ENCODE data around the gene CLHC1. TPM values are rescaled to one million over a fixed set of nuclear protein-coding genes. Genes with fewer than 3 reads are reported as not detected.

Gene CLHC1
- total RNA-seq, 1 donor from 2014 or later = 8.6 TPM

DNA sequence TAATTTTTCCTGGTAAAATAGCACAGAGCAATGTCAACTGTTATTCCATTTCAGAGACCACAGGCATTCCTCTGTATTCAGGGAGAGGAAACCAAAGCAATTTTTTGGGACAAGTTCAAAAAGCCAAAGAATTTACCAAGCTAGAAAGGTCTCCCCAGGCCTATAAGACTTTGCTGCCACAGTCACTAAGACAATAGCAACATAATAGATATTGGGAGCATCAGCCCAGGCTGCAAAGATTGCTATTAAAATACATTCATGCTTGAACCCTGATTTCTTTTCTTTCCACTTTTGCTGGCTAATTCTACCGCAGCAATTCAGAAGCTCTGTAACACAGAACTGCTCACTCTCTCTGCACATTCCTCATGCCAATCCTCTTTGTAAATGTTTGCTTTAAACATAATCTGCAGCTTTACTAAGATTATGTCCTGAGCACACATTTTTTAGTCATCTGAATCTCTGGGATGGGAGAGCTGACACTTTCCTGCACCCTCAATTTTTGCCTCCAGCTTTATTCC, 76.3 kb downstream of the CLHC1 start:
- no peak for DNase-seq (ENCODE audit: low read depth)
- TF ChIP-seq, protein P1, sequence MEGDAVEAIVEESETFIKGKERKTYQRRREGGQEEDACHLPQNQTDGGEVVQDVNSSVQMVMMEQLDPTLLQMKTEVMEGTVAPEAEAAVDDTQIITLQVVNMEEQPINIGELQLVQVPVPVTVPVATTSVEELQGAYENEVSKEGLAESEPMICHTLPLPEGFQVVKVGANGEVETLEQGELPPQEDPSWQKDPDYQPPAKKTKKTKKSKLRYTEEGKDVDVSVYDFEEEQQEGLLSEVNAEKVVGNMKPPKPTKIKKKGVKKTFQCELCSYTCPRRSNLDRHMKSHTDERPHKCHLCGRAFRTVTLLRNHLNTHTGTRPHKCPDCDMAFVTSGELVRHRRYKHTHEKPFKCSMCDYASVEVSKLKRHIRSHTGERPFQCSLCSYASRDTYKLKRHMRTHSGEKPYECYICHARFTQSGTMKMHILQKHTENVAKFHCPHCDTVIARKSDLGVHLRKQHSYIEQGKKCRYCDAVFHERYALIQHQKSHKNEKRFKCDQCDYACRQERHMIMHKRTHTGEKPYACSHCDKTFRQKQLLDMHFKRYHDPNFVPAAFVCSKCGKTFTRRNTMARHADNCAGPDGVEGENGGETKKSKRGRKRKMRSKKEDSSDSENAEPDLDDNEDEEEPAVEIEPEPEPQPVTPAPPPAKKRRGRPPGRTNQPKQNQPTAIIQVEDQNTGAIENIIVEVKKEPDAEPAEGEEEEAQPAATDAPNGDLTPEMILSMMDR (conservative IDR thresholded peaks at IDR 0.05; ENCODE audit: low read depth, low read length) = no peak
- H3K4me3 ChIP-seq (ENCODE audit: low read depth, low read length) = no peak overlapping the region

DNA sequence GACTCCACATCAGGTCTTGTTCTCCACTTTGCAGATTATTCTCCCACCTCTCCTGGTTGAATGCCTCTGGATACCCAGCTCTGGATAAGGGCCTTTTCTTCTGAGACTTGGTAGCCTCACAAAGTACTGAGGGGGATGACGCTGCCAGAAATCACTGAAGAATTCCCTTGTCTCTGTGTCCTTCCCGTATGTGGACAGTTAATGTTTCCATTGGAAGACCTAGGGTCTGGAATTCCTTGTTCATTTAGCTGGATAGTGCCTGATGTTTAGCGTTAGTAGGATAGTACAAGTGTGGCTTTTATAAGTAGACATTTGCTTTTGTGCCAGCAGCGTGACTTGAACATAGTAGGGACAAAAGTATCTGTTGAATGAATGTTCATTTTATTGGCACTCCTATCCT, 76.9 kb downstream of the CLHC1 start:
- TF ChIP-seq, protein P1 (conservative IDR thresholded peaks at IDR 0.05; ENCODE audit: low read depth, low read length) = no peak
- DNase-seq (ENCODE audit: low read depth) = no peak
- no peak overlapping the region for H3K4me3 ChIP-seq (ENCODE audit: low read depth, low read length)

DNA sequence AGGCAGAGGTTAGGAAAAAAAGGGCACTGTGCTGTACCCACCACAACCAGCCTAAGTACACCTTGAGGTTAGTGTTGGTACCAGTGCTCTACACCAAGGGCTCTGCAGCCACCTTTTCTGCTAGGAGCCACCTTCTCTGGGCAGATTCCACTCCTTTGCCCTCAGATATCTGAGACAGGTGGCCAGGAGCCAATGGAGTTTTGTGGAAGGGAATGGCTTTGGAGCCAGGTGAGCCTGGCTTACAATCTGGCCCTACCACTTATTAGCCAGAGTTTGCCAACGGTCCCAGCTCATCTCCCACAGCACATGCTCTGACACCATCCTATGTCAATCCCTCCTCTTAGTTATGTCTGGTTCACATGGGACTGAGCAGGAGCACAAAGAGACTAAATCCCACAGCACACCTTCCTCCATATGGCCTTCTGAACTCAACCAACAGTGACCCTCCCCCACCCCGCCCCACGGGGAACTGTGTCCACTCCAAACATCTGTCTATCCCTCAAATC, 77.5 kb downstream of the CLHC1 start:
- no peak overlapping the region for H3K4me3 ChIP-seq (ENCODE audit: low read depth, low read length)
- DNase-seq (ENCODE audit: low read depth) = no peak
- TF ChIP-seq, protein P1 (conservative IDR thresholded peaks at IDR 0.05; ENCODE audit: low read depth, low read length) = no peak

DNA sequence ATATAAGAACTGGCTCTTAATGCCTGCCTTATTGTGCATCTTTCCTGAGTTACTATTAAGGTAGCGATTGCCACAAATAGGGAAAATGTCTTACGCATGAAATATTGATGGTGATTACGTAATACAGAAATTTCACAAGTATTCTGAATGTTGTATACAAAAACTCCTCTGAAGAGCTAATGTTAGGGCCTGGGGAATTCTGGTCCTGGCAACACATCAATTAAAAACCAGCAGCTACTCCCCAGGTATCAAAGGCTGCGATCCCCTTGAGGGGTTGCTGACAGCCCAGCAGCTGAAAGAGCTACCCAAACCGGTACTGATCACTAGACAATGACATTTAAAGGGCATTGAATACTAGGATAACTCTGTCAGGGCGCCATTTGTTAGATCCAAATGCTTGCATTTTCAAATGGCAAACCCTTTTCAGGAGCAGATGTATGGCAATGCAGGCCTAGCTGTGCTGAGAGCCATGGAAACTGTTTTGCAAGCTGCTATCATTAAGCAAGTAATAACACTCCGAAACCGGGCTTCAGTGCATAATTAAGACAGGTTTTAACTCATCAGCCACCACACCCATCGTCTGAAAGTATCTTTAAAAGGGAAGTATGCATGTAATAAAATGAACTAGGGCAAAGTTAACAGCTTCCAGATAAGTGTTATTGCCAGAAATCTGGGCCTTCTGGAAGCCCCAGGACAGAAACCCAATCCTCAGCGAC, 78.4 kb downstream of the CLHC1 start:
- H3K4me3 ChIP-seq (ENCODE audit: low read depth, low read length) = no peak overlapping the region
- no peak for DNase-seq (ENCODE audit: low read depth)
- TF ChIP-seq, protein P1 (conservative IDR thresholded peaks at IDR 0.05; ENCODE audit: low read depth, low read length) = no peak

DNA sequence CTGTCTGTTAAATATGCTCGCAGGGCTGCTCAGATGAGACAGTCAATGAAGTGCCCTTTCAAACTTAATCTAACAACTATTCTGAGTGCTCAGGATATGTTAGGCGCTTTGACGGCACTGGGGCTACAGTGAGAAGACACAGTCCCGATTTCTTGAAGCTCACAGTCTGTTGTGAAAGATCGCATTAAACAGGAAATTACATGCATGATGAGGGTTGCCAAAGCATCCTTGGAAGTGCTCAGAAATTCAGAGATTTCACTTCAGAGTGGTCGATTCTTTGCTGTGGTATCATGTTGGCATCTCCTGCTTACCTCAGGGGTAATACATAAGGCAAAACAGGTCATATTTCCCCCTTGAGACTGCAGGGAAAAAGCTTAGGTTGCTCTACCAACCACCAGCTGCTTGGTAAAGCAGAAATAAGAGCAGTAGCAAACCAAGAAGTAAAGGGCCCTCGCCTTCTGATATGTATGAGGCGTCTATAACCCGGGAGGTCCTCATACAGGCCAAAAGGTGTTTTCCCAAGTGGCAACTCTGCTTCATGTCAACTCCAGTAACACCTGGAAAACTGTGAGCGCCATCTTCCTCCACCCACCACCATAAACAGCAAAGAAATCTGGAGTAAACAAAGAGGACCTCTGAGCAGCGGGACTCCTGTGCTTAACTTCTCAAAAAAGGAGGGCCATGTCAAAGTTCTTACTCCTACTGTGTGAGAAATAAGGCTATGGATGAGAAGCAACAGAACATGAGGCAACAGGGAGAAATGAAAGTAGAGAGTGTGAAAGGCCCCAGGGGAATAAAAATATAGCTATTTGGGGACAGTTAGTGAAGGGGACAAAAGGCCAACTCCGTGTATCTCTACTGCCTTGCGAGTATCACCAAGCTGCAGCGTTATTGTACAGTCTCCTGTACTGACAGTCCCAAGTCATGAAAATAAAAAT, 79.3 kb downstream of the CLHC1 start:
- DNase-seq (ENCODE audit: low read depth) = no peak
- TF ChIP-seq, protein P1 (conservative IDR thresholded peaks at IDR 0.05; ENCODE audit: low read depth, low read length) = no peak
- H3K4me3 ChIP-seq (ENCODE audit: low read depth, low read length) = no peak overlapping the region

DNA sequence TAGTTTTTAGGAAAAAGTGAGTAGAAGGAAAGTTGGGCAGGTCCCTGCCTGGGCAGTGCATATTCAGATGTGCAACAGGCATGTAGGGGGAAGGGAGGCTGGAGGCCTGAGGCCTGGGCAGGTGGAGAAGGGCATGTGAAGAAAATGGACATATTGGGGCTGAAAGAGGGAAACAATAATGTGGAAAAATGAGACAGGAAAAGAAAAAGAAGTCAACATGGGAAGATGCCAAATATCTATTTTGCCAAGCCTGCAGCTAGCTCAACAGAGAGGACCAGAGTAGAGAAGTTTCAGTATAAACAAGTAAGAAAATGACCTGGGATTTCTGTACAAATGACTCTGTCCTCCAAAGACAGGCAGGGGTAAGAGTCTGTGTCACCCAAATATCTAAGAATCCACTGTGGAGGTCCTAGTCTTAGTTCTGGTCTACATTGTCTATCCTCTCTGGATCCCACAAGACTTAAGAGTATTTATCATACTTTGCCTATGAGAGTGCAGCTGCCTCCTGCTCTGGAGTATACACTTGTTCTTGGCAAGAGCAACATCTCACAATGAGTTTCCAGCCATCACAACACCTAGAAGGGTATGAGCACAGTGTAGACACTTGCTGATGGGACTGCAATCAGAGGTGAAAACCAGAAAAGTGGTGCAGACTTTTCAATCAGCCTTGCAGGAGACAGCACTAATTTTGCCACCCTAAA, 80.2 kb downstream of the CLHC1 start:
- TF ChIP-seq, protein P1 (conservative IDR thresholded peaks at IDR 0.05; ENCODE audit: low read depth, low read length) = no peak
- no peak for DNase-seq (ENCODE audit: low read depth)
- H3K4me3 ChIP-seq (ENCODE audit: low read depth, low read length) = no peak overlapping the region
